C4-2B (cell line): ENCODE measurements around the gene MS4A1.

Experiments used
- H3K27ac ChIP-seq: fragments of 450-650 bp; 2 replicates; pipeline ENCODE4 v1.5.1; 2017
- CTCF ChIP-seq: fragments of 450-650 bp; conservative IDR thresholded peaks from 2 replicates; pipeline ENCODE4 v1.5.1; 2017; ENCODE audit warnings: mild to moderate bottlenecking
- ZFX ChIP-seq: fragments of 450-650 bp; IDR thresholded peaks from 2 replicates; pipeline ENCODE4 v1.6.1; 2017

The MS4A1 gene

GRCh38 chr11:60455531-60456042, at the start of gene MS4A1:
TSS of gene MS4A1 (plus strand) at chr11:60455847. CDS start at chr11:60462375, 6,528 bp downstream.
- TF ChIP-seq CTCF (no peak), ZFX (no peak)
- no peak within 1 kb of the TSS for H3K27ac ChIP-seq

- TF ChIP-seq CTCF (no peak), ZFX (no peak)
- H3K27ac ChIP-seq: no peak overlapping the region
Measured at GRCh38 chr11:60420015-60420414, 35.6 kb upstream of the MS4A1 start.

GRCh38 chr11:60422609-60423008, 33.0 kb upstream of the MS4A1 start:
- TF ChIP-seq ZFX: no peak
- no peak overlapping the region for H3K27ac ChIP-seq

- H3K27ac ChIP-seq: no peak overlapping the region
- no peak for TF ChIP-seq CTCF
- TF ChIP-seq ZFX: no peak
Measured at GRCh38 chr11:60428517-60428916, 27.1 kb upstream of the MS4A1 start.

- no peak for TF ChIP-seq ZFX
- no peak for TF ChIP-seq CTCF
Measured at GRCh38 chr11:60429272-60429671, 26.4 kb upstream of the MS4A1 start, which contains the start of gene MS4A5. TSS of gene MS4A5 (plus strand) at chr11:60429572. CDS start at chr11:60429675, 103 bp downstream.

GRCh38 chr11:60431251-60431650, 24.4 kb upstream of the MS4A1 start:
- no peak overlapping the region for H3K27ac ChIP-seq
- TF ChIP-seq ZFX: no peak
- TF ChIP-seq CTCF: no peak

More at GRCh38 chr11:60429272-60429671, 26.4 kb upstream of the MS4A1 start, which contains the start of gene MS4A5:
- H3K27ac ChIP-seq: no peak within 1 kb of the TSS

GRCh38 chr11:60433401-60433800, 22.2 kb upstream of the MS4A1 start:
- TF ChIP-seq ZFX (no peak), CTCF (no peak)
- no peak overlapping the region for H3K27ac ChIP-seq

- H3K27ac ChIP-seq: no peak overlapping the region
- TF ChIP-seq CTCF: no peak
- TF ChIP-seq ZFX: no peak
Measured at GRCh38 chr11:60447070-60447469, 8.6 kb upstream of the MS4A1 start.
